Fibroblast of mammary gland (primary cell): ENCODE results near the gene GAB4.

ENCODE experiments used
- DNase-seq: peaks from one replicate; pipeline ENCODE4 v3.0.0-alpha.2; 2010; ENCODE audit warnings: low read depth
- H3K4me3 ChIP-seq: 2 replicates; pipeline ENCODE4 v1.5.1; 2011; ENCODE audit warnings: low read depth, mild to moderate bottlenecking, low read length, moderate library complexity; ENCODE audit not compliant: control insufficient read depth
- TF ChIP-seq, protein P1 (sequence below): conservative IDR thresholded peaks from 2 replicates; pipeline ENCODE4 v1.5.1; 2011; ENCODE audit warnings: low read depth, low read length, inconsistent platforms; ENCODE audit not compliant: control insufficient read depth, insufficient read depth

The GAB4 gene

GRCh38 chr22:16960884-16961249, 47.2 kb downstream of the GAB4 start:
- no peak overlapping the region for H3K4me3 ChIP-seq
- DNase-seq = no peak
- TF ChIP-seq, protein P1, sequence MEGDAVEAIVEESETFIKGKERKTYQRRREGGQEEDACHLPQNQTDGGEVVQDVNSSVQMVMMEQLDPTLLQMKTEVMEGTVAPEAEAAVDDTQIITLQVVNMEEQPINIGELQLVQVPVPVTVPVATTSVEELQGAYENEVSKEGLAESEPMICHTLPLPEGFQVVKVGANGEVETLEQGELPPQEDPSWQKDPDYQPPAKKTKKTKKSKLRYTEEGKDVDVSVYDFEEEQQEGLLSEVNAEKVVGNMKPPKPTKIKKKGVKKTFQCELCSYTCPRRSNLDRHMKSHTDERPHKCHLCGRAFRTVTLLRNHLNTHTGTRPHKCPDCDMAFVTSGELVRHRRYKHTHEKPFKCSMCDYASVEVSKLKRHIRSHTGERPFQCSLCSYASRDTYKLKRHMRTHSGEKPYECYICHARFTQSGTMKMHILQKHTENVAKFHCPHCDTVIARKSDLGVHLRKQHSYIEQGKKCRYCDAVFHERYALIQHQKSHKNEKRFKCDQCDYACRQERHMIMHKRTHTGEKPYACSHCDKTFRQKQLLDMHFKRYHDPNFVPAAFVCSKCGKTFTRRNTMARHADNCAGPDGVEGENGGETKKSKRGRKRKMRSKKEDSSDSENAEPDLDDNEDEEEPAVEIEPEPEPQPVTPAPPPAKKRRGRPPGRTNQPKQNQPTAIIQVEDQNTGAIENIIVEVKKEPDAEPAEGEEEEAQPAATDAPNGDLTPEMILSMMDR = no peak

DNA sequence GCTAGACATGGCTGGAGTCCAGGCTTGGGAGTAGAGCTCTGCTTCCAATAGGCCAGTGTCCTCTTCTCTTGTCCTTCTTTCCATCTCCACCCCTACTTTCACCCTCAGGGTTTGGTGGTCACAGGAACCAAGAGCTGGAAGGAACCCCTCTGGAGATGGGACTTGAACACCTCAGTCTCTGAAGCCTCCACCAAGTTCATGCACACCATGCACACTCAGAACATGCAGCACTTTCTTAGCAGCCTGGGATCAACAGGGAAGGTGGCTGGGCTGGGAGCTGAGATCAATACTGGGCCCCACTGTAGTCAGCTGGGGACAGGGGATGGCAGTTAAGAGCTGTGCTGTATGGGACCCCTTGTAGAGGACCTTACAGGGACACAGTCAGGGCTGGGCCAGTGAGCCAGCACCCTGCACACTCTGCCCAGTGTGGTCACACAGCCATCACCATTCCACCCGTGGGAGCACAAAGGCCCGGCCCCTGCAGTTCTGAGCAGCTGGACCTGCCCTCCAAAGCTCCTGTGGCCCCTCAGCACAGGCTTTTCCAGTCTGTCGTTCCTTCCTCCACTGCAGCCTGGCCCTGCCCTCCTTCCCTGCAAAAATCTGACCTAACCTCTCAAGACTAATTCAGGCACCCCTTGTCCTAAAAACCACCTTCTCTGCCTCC, 47.7 kb downstream of the GAB4 start:
- H3K4me3 ChIP-seq = no peak overlapping the region
- DNase-seq = no peak
- TF ChIP-seq, protein P1 = no peak

DNA sequence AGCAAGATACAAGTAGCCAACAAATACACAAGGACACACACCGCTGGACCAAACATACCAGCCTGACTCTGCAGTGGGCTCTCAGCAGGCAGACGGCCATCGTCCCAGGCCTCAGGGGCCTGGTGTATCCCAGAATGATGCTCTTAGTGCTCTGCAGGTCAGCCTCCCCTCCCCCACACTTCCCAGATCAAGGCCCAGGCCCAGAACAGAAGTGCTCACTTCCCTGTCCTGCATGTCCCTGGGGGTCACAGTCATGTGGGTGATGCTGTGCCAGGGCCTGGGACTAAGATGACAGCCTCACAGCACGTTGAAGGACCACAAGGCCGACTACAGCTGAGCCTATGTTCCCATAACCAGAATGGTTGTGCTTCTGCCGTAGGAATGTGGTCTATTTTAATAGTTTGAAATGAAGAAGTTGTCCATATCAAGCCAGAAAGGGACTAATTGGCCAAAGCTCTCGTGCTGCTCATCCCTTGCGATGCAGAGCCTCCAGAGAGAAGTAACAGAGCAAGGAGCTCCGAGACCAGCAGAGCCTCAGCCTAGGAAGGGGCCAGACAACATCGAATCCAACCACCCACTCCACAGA, 48.6 kb downstream of the GAB4 start:
- TF ChIP-seq, protein P1 = no peak
- no peak for DNase-seq
- no peak overlapping the region for H3K4me3 ChIP-seq

GRCh38 chr22:16958475-16958874, 49.5 kb downstream of the GAB4 start:
- H3K4me3 ChIP-seq = no peak overlapping the region
- TF ChIP-seq, protein P1 = no peak
- no peak for DNase-seq

GRCh38 chr22:16957781-16958180, 50.2 kb downstream of the GAB4 start:
- TF ChIP-seq, protein P1 = no peak
- H3K4me3 ChIP-seq = no peak overlapping the region
- no peak for DNase-seq

GRCh38 chr22:16956290-16956689, 51.7 kb downstream of the GAB4 start:
- H3K4me3 ChIP-seq = no peak overlapping the region
- TF ChIP-seq, protein P1 = no peak
- no peak for DNase-seq
